Stimulated activated CD8-positive, alpha-beta memory T cell treated with anti-CD3 and anti-CD28 coated beads, Interleukin-7, amount 100 ng/mL, for 4 hours (primary cell): Measurements from ENCODE around the gene C4orf51.

ENCODE experiments used
- DNase-seq, 2 donors: peaks; one replicate each; pipeline ENCODE4 v3.0.0-alpha.2; 2020; ENCODE audit warnings: low read depth in 2 of 2

The C4orf51 gene

GRCh38 chr4:145756244-145756643 is 76.3 kb downstream of the C4orf51 start:
- DNase-seq = no peak

- DNase-seq = no peak
Measured at GRCh38 chr4:145757188-145757587, 77.2 kb downstream of the C4orf51 start.

- DNase-seq = no peak
Measured at GRCh38 chr4:145760176-145760575, 80.2 kb downstream of the C4orf51 start.

GRCh38 chr4:145760961-145761929 is 81.3 kb downstream of the C4orf51 start:
- no peak for DNase-seq

GRCh38 chr4:145762719-145763118 is 82.8 kb downstream of the C4orf51 start:
- no peak for DNase-seq

- no peak for DNase-seq
Measured at GRCh38 chr4:145763399-145763798, 83.5 kb downstream of the C4orf51 start.

- no peak for DNase-seq
Measured at GRCh38 chr4:145766273-145766672, 86.3 kb downstream of the C4orf51 start.

- DNase-seq = no peak
Measured at GRCh38 chr4:145769450-145770037, 89.6 kb downstream of the C4orf51 start.

GRCh38 chr4:145770124-145770523 is 90.2 kb downstream of the C4orf51 start:
- no peak for DNase-seq

- DNase-seq = no peak
Measured at GRCh38 chr4:145772347-145772746, 92.4 kb downstream of the C4orf51 start.

GRCh38 chr4:145773581-145774234 is 93.8 kb downstream of the C4orf51 start:
- no peak for DNase-seq

GRCh38 chr4:145774473-145774872 is 94.5 kb downstream of the C4orf51 start:
- no peak for DNase-seq

GRCh38 chr4:145775406-145775805 is 95.5 kb downstream of the C4orf51 start:
- no peak for DNase-seq

GRCh38 chr4:145776208-145776607 is 96.3 kb downstream of the C4orf51 start:
- DNase-seq = no peak

GRCh38 chr4:145779319-145779801 is 99.4 kb downstream of the C4orf51 start:
- no peak for DNase-seq

- DNase-seq = no peak
Measured at GRCh38 chr4:145781351-145781750, 101.4 kb downstream of the C4orf51 start.
